HEK293 (cell line): ENCODE data around the gene CCR3.

Experiments used
- CTCF ChIA-PET: fragments of 350-600 bp; formaldehyde crosslinking; extraction: SDS; loops from one replicate; lab custom pipeline; 2021; ENCODE audit warnings: antibody characterized with exemption; lab: Yijun Ruan, JAX
- POLR2A ChIA-PET: fragments of 300-600 bp; formaldehyde crosslinking; extraction: SDS; loops from one replicate; lab custom pipeline; 2020; ENCODE audit warnings: antibody characterized with exemption, inconsistent platforms; lab: Yijun Ruan, JAX
- H3K27ac ChIP-seq: fragments of 200-500 bp; sonication (Bioruptor generic); 2 replicates; pipeline ENCODE4 v1.5.1; 2014; ENCODE audit warnings: low read depth, low read length, control low read depth, inconsistent platforms; ENCODE audit errors: extremely low read depth
- H3K36me3 ChIP-seq, 2 experiments: fragments of 200-500 bp in 1 of 2; sonication (Bioruptor generic) in 1 of 2; 1 replicate in 1 of 2; 2 replicates in 1 of 2; pipeline ENCODE4 v1.5.1; 2014 to 2017; ENCODE audit warnings: inconsistent platforms in 2 of 2, low read length in 2 of 2; ENCODE audit not compliant: control insufficient read depth in 2 of 2, insufficient read depth in 1 of 2
- H3K4me1 ChIP-seq: fragments of 200-500 bp; sonication (Bioruptor generic); 2 replicates; pipeline ENCODE4 v1.5.1; 2014; ENCODE audit warnings: mild to moderate bottlenecking, low read length, inconsistent platforms; ENCODE audit not compliant: control insufficient read depth, insufficient read depth
- H3K4me3 ChIP-seq: 2 replicates; pipeline ENCODE4 v1.5.1; 2011; ENCODE audit warnings: low read depth, mild to moderate bottlenecking, control low read depth, low read length, moderate library complexity
- H3K9me3 ChIP-seq: fragments of 200-500 bp; sonication (Bioruptor generic); 2 replicates; pipeline ENCODE4 v1.5.1; 2014; ENCODE audit warnings: low read depth, low read length, inconsistent platforms; ENCODE audit not compliant: control insufficient read depth, insufficient read depth
- EGR2 ChIP-seq: fragments of 450-650 bp; formaldehyde crosslinking; IDR thresholded peaks from 2 replicates; pipeline ENCODE4 v1.5.1; 2016; ENCODE audit warnings: low read depth, missing biosample characterization, missing genetic modification characterization
- GFI1B ChIP-seq: fragments of 450-650 bp; formaldehyde crosslinking; IDR thresholded peaks from 2 replicates; pipeline ENCODE4 v1.5.1; 2016; ENCODE audit warnings: missing biosample characterization, missing genetic modification characterization
- GLI2 ChIP-seq: fragments of 450-650 bp; formaldehyde crosslinking; IDR thresholded peaks from 2 replicates; pipeline ENCODE4; 2017; ENCODE audit warnings: missing biosample characterization, missing genetic modification characterization, low read depth, borderline replicate concordance
- KLF9 ChIP-seq: fragments of 450-650 bp; formaldehyde crosslinking; IDR thresholded peaks from 2 replicates; pipeline ENCODE4 v1.5.1; 2016; ENCODE audit warnings: missing biosample characterization, missing genetic modification characterization, low read depth
- SP7 ChIP-seq: fragments of 450-650 bp; formaldehyde crosslinking; IDR thresholded peaks from 2 replicates; pipeline ENCODE4 v1.5.1; 2016; ENCODE audit warnings: missing biosample characterization, missing genetic modification characterization
- ZBTB48 ChIP-seq: fragments of 450-650 bp; formaldehyde crosslinking; IDR thresholded peaks from 2 replicates; pipeline ENCODE4 v1.5.1; 2016; ENCODE audit warnings: missing biosample characterization, missing genetic modification characterization
- ZBTB7A ChIP-seq: fragments of 450-650 bp; formaldehyde crosslinking; IDR thresholded peaks from 2 replicates; pipeline ENCODE4 v1.5.1; 2016; ENCODE audit warnings: low read depth, missing biosample characterization, missing genetic modification characterization
- ZFP3 ChIP-seq: fragments of 450-650 bp; formaldehyde crosslinking; IDR thresholded peaks from 2 replicates; pipeline ENCODE4 v1.5.1; 2016; ENCODE audit warnings: low read depth, missing biosample characterization, missing genetic modification characterization
- ZIC2 ChIP-seq: fragments of 450-650 bp; formaldehyde crosslinking; IDR thresholded peaks from 2 replicates; pipeline ENCODE4 v1.5.1; 2016; ENCODE audit warnings: missing biosample characterization, missing genetic modification characterization
- ZNF155 ChIP-seq: fragments of 450-650 bp; formaldehyde crosslinking; IDR thresholded peaks from 2 replicates; pipeline ENCODE4 v1.5.1; 2016; ENCODE audit warnings: missing biosample characterization, missing genetic modification characterization
- ZNF174 ChIP-seq: fragments of 450-650 bp; formaldehyde crosslinking; IDR thresholded peaks from 2 replicates; pipeline ENCODE4 v1.5.0; 2017; ENCODE audit warnings: missing biosample characterization, mild to moderate bottlenecking, missing genetic modification characterization
- ZNF211 ChIP-seq: fragments of 450-650 bp; formaldehyde crosslinking; IDR thresholded peaks from 2 replicates; pipeline ENCODE4 v1.5.1; 2016; ENCODE audit warnings: low read depth, missing biosample characterization, missing genetic modification characterization
- ZNF239 ChIP-seq: fragments of 450-650 bp; formaldehyde crosslinking; IDR thresholded peaks from 2 replicates; pipeline ENCODE4 v1.5.1; 2016; ENCODE audit warnings: missing biosample characterization, missing genetic modification characterization
- ZNF37A ChIP-seq: fragments of 450-650 bp; IDR thresholded peaks from 2 replicates; pipeline ENCODE4 v1.5.1; 2018; ENCODE audit warnings: missing biosample characterization, missing genetic modification characterization
- ZNF488 ChIP-seq: fragments of 450-650 bp; formaldehyde crosslinking; IDR thresholded peaks from 2 replicates; pipeline ENCODE4 v1.5.1; 2016; ENCODE audit warnings: missing biosample characterization, missing genetic modification characterization
- ZNF510 ChIP-seq: fragments of 450-650 bp; formaldehyde crosslinking; IDR thresholded peaks from 2 replicates; pipeline ENCODE4 v1.5.1; 2018; ENCODE audit warnings: mild to moderate bottlenecking, missing genetic modification characterization, missing biosample characterization; ENCODE audit not compliant: insufficient replicate concordance
- ZNF514 ChIP-seq: fragments of 450-650 bp; formaldehyde crosslinking; IDR thresholded peaks from 2 replicates; pipeline ENCODE4 v1.5.1; 2016; ENCODE audit warnings: missing biosample characterization, missing genetic modification characterization
- ZNF580 ChIP-seq: fragments of 450-650 bp; formaldehyde crosslinking; IDR thresholded peaks from 2 replicates; pipeline ENCODE4 v1.5.1; 2016; ENCODE audit warnings: missing biosample characterization, missing genetic modification characterization
- ZNF600 ChIP-seq: fragments of 450-650 bp; formaldehyde crosslinking; IDR thresholded peaks from 2 replicates; pipeline ENCODE4 v1.5.1; 2016; ENCODE audit warnings: missing biosample characterization, missing genetic modification characterization
- ZNF704 ChIP-seq: fragments of 450-650 bp; formaldehyde crosslinking; IDR thresholded peaks from 2 replicates; pipeline ENCODE4 v1.5.1; 2016; ENCODE audit warnings: missing biosample characterization, missing genetic modification characterization
- ZNF707 ChIP-seq: fragments of 450-650 bp; formaldehyde crosslinking; IDR thresholded peaks from 2 replicates; pipeline ENCODE4 v1.5.1; 2016; ENCODE audit warnings: missing biosample characterization, missing genetic modification characterization
- ZNF768 ChIP-seq: fragments of 450-650 bp; formaldehyde crosslinking; IDR thresholded peaks from 2 replicates; pipeline ENCODE4 v1.5.1; 2018; ENCODE audit warnings: missing biosample characterization, mild to moderate bottlenecking, missing genetic modification characterization
- ZNF843 ChIP-seq: fragments of 450-650 bp; formaldehyde crosslinking; IDR thresholded peaks from 2 replicates; pipeline ENCODE4 v1.5.1; 2016; ENCODE audit warnings: missing biosample characterization, missing genetic modification characterization
- ZSCAN5A ChIP-seq: fragments of 450-650 bp; formaldehyde crosslinking; IDR thresholded peaks from 2 replicates; pipeline ENCODE4 v1.5.1; 2016; ENCODE audit warnings: missing biosample characterization, missing genetic modification characterization
- TF ChIP-seq, protein P1 (sequence below): fragments of 450-650 bp; formaldehyde crosslinking; conservative IDR thresholded peaks from 2 replicates; pipeline ENCODE4 v1.5.1; 2016; ENCODE audit warnings: low read depth, missing biosample characterization, missing genetic modification characterization

The CCR3 gene

DNA sequence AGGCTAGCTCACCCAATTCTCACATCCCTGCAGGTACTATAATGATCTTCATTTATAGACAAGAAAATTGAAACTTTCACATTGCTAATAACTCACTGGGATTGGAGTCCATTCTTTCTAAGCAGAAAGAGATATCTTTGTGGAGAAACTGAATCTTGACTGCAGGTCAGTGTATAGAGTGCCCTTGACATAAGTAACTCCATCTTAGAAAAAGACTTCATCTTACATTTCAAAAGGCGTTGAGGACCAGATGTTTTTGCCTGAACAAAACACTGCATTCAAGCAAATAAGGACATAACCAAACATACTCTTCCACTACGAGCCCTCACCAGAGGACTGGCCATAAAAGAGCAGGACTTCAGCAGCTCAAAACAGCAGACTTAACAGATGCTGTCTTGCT, 6.8 kb upstream of the CCR3 start (continued):
- no peak for TF ChIP-seq ZSCAN5A
- TF ChIP-seq SP7 (tag by site-specific recombination), result no peak
- TF ChIP-seq ZNF211, result no peak
- no peak for TF ChIP-seq KLF9 (tag by site-specific recombination)
- TF ChIP-seq ZNF37A (tag by site-specific recombination), result no peak
- TF ChIP-seq, all 188 proteins: peak for 0

DNA sequence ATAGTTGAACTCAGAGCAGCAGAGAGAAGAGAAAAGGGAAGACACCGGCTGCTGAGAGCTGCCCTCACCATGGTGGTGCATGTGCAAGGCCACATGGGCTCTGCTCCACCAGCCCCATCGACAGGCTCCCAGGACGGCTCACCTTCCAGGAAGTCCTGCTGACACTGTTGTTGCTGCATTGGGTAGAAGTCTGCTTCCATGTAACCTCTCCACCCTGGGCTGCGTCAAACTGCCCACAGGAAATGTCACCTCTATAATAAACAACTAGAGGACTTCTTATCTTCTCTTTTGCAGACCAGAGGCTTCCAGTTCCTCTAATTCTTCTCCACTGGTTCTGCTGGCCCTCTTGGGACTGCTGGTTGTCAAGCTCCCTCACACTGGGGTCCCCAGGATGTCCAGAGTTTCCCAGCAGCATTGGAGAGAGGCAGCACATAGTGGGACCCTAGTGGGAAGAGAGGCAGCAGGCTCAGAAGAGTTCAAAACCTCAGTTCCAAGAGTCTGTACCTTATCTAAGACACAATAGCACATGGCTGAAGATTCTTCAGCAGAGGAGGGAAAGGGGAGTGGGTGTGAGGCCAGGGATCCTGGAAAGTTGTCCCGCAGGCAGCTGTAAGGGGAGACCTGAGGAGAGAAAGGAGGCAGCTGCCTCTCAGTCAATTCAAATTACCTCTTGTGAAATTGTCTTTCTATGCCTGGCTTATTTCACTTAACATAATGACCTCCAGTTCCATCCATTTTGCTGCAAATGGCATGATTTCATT, 5.8 kb upstream of the CCR3 start:
- no peaks in the 10 kb centered on the region for H3K9me3 ChIP-seq
- H3K36me3 ChIP-seq, result no peaks in the 10 kb centered on the region
- TF ChIP-seq ZNF843, result no peak
- TF ChIP-seq, protein P1, sequence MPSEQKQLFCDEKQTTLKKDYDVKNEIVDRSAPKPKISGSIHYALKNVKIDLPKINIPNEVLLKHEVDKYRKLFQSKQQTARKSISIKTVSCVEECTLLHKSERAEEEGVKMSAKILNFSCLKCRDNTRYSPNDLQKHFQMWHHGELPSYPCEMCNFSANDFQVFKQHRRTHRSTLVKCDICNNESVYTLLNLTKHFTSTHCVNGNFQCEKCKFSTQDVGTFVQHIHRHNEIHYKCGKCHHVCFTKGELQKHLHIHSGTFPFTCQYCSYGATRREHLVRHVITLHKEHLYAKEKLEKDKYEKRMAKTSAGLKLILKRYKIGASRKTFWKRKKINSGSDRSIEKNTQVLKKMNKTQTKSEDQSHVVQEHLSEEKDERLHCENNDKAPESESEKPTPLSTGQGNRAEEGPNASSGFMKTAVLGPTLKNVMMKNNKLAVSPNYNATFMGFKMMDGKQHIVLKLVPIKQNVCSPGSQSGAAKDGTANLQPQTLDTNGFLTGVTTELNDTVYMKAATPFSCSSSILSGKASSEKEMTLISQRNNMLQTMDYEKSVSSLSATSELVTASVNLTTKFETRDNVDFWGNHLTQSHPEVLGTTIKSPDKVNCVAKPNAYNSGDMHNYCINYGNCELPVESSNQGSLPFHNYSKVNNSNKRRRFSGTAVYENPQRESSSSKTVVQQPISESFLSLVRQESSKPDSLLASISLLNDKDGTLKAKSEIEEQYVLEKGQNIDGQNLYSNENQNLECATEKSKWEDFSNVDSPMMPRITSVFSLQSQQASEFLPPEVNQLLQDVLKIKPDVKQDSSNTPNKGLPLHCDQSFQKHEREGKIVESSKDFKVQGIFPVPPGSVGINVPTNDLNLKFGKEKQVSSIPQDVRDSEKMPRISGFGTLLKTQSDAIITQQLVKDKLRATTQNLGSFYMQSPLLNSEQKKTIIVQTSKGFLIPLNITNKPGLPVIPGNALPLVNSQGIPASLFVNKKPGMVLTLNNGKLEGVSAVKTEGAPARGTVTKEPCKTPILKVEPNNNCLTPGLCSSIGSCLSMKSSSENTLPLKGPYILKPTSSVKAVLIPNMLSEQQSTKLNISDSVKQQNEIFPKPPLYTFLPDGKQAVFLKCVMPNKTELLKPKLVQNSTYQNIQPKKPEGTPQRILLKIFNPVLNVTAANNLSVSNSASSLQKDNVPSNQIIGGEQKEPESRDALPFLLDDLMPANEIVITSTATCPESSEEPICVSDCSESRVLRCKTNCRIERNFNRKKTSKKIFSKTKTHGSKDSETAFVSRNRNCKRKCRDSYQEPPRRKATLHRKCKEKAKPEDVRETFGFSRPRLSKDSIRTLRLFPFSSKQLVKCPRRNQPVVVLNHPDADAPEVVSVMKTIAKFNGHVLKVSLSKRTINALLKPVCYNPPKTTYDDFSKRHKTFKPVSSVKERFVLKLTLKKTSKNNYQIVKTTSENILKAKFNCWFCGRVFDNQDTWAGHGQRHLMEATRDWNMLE (tag by site-specific recombination), result no peak
- TF ChIP-seq ZIC2 (tag by site-specific recombination), result no peak
- TF ChIP-seq ZNF600, result no peak
- TF ChIP-seq ZNF768 (tag by site-specific recombination), result no peak
- TF ChIP-seq ZNF580 (tag by site-specific recombination), result no peak
- TF ChIP-seq ZNF488 (tag by site-specific recombination), result no peak
- H3K4me1 ChIP-seq, result no peaks in the 10 kb centered on the region
- no peak overlapping the region for H3K4me3 ChIP-seq
- no peak overlapping the region for H3K27ac ChIP-seq
- ChIA-PET CTCF (no interaction called here), POLR2A (no interaction called here)

GRCh38 chr3:46238386-46238785, 3.9 kb upstream of the CCR3 start:
- Histone ChIP-seq H3K4me3 (no peak overlapping the region), H3K27ac (no peak overlapping the region), H3K4me1 (no peaks in the 10 kb centered on the region), H3K36me3 (no peaks in the 10 kb centered on the region), H3K9me3 (no peaks in the 10 kb centered on the region)
- POLR2A ChIA-PET, result no interaction called here
- CTCF ChIA-PET, result interaction anchor here (0.7 kb wide), 2 partner anchors 20 to 754 kb away, joined by 3 to 4 read pairs; no protein-coding TSS in a partner anchor
- TF ChIP-seq ZNF514 (tag by site-specific recombination) (no peak), ZNF239 (tag by site-specific recombination) (no peak), ZBTB48 (tag by site-specific recombination) (no peak), ZNF704 (tag by site-specific recombination) (no peak), ZNF488 (tag by site-specific recombination) (no peak), ZNF155 (tag by site-specific recombination) (no peak), ZNF510 (tag by site-specific recombination) (no peak), GLI2 (tag by site-specific recombination) (no peak), ZNF707 (tag by site-specific recombination) (no peak), EGR2 (tag by site-specific recombination) (no peak), ZNF174 (no peak), GFI1B (tag by site-specific recombination) (no peak), ZFP3 (tag by site-specific recombination) (no peak), ZBTB7A (tag by site-specific recombination) (no peak)
